HepG2 (cell line): ENCODE data around the gene HABP4. TPM values are rescaled to one million over a fixed set of nuclear protein-coding genes. Genes with fewer than 3 reads are reported as not detected.

Source experiments
- ATAC-seq: fragments of 200-7000 bp; cut with Tn5 transposase; 3 replicates; pipeline ENCODE4 v1.9.1; 2020; ENCODE audit warnings: mild to moderate bottlenecking, moderate library complexity
- BruUV-seq: library from RNA; stranded (reverse); fragments of 400-500 nt; replicated peaks from 2 replicates; lab custom pipeline; 2021; lab: Mats Ljungman, UMichigan
- CTCF ChIA-PET: fragments of 300-600 bp; formaldehyde crosslinking; extraction: SDS; loops from one replicate; lab custom pipeline; 2021; ENCODE audit warnings: low total read pairs, inconsistent platforms, low intra/inter-chr PET ratio; lab: Yijun Ruan, JAX
- POLR2A ChIA-PET: fragments of 350-600 bp; sonication (Branson Sonifier 250); formaldehyde crosslinking; loops from one replicate; lab custom pipeline; 2020; ENCODE audit warnings: antibody characterized with exemption, inconsistent platforms; lab: Yijun Ruan, JAX
- DNase-seq: peaks from one replicate; pipeline ENCODE4 v3.0.0-alpha.2; 2015; ENCODE audit warnings: low spot score
- FAIRE-seq: peaks from 3 replicates; lab custom pipeline; 2011; peaks lifted over from hg19 to GRCh38; lab: Jason Lieb, UNC
- H2AFZ ChIP-seq: one replicate; pipeline ENCODE4 v1.6.1; 2011; ENCODE audit warnings: low read length, inconsistent platforms
- H3K27ac ChIP-seq: fragments of 300-600 bp; 3 replicates; pipeline ENCODE4 v1.8.0; 2011; ENCODE audit warnings: mixed run types, mild to moderate bottlenecking, mixed read lengths, low read length, inconsistent platforms; ENCODE audit not compliant: insufficient read depth; ENCODE audit errors: extremely low read length
- H3K27me3 ChIP-seq, 2 experiments: fragments of 200-600 bp in 1 of 2; 2 replicates in 1 of 2; 3 replicates in 1 of 2; pipeline versions ENCODE4 v1.6.0 to v1.8.0; 2011; ENCODE audit warnings: low read length in 2 of 2, mild to moderate bottlenecking in 2 of 2, moderate library complexity in 2 of 2, inconsistent platforms in 1 of 2; ENCODE audit not compliant: insufficient read depth in 2 of 2, control insufficient read depth in 1 of 2
- H3K36me3 ChIP-seq, 2 experiments: fragments of 200-600 bp in 1 of 2; replicated peaks in 1 of 2; 2 replicates in 1 of 2; 3 replicates in 1 of 2; pipeline versions ENCODE4 v1.5.1 to v1.8.0; 2011; ENCODE audit warnings: low read length in 2 of 2, inconsistent platforms in 1 of 2; ENCODE audit not compliant: insufficient read depth in 2 of 2, control insufficient read depth in 1 of 2
- H3K4me1 ChIP-seq: 2 replicates; pipeline ENCODE4 v1.5.1; 2012; ENCODE audit warnings: low read length, inconsistent platforms; ENCODE audit not compliant: insufficient read depth
- H3K4me2 ChIP-seq: 2 replicates; pipeline ENCODE4 v1.6.0; 2011; ENCODE audit warnings: low read depth, low read length, inconsistent platforms
- H3K4me3 ChIP-seq, 3 experiments: fragments of 200-600 bp in 1 of 3; sonication (generic), shearing (Covaris generic) in 1 of 3; replicated peaks in 1 of 3; 2 replicates each; pipeline ENCODE4 v1.5.1; 2011 to 2016; ENCODE audit warnings: low read length in 3 of 3, inconsistent platforms in 2 of 3, low read depth in 2 of 3, mild to moderate bottlenecking in 2 of 3, control low read depth in 1 of 3, mixed read lengths in 1 of 3; ENCODE audit not compliant: insufficient read depth in 1 of 3
- H3K79me2 ChIP-seq: one replicate; pipeline ENCODE4 v1.6.1; 2011; ENCODE audit warnings: low read length, inconsistent platforms; ENCODE audit not compliant: insufficient read depth
- H3K9ac ChIP-seq: 2 replicates; pipeline ENCODE4 v1.6.0; 2011; ENCODE audit warnings: mild to moderate bottlenecking, low read depth, low read length, inconsistent platforms; ENCODE audit not compliant: insufficient read depth
- H3K9me3 ChIP-seq: 2 replicates; pipeline ENCODE4 v1.5.1; 2012; ENCODE audit warnings: mild to moderate bottlenecking, low read length
- H4K20me1 ChIP-seq: 2 replicates; pipeline ENCODE4 v1.6.0; 2011; ENCODE audit warnings: inconsistent platforms, mild to moderate bottlenecking, low read length, moderate library complexity; ENCODE audit not compliant: insufficient read depth
- ATM ChIP-seq: fragments of 450-650 bp; IDR thresholded peaks from 2 replicates; pipeline ENCODE4 v1.7.1; 2017; ENCODE audit warnings: mild to moderate bottlenecking, borderline replicate concordance
- SALL1 ChIP-seq: sonication (generic); formaldehyde crosslinking; IDR thresholded peaks from 2 replicates; pipeline ENCODE4 v1.8.0; 2022; ENCODE audit warnings: mild to moderate bottlenecking, missing genetic modification reagents
- ZBTB42 ChIP-seq: sonication (generic); formaldehyde crosslinking; IDR thresholded peaks from 2 replicates; pipeline ENCODE4 v1.5.0; 2020; ENCODE audit warnings: mild to moderate bottlenecking, missing genetic modification reagents
- ZBTB7B ChIP-seq: sonication (generic); formaldehyde crosslinking; IDR thresholded peaks from 2 replicates; pipeline ENCODE4 v1.4.0; 2020; ENCODE audit warnings: missing genetic modification reagents
- ZFY ChIP-seq: sonication (generic); formaldehyde crosslinking; IDR thresholded peaks from 2 replicates; pipeline ENCODE4 v1.4.0; 2020; ENCODE audit warnings: missing genetic modification reagents
- ZNF337 ChIP-seq: sonication (generic); formaldehyde crosslinking; IDR thresholded peaks from 2 replicates; pipeline ENCODE4 v1.5.1; 2020; ENCODE audit warnings: missing genetic modification reagents, low read depth, mild to moderate bottlenecking, borderline replicate concordance
- ZNF770 ChIP-seq: sonication (generic); formaldehyde crosslinking; IDR thresholded peaks from 2 replicates; pipeline ENCODE4 v1.5.0; 2020; ENCODE audit warnings: mild to moderate bottlenecking, missing genetic modification reagents
- WGBS: methylation state at CpG from one replicate; pipeline ENCODE4 v1.1.6; 2017; ENCODE audit warnings: low lambda C conversion rate; 5-methylcytosine and 5-hydroxymethylcytosine counted together
- in situ Hi-C: cut with HindIII; loops from 2 replicates; pipeline ENCODE4 v1.10.0; 2017; ENCODE audit warnings: low pct_unique_long_range_greater_than_20kb; ENCODE audit not compliant: extremely low pct_ligation_motif_present
- intact Hi-C: fragments of 100-400 bp; cut with micrococcal nuclease; formaldehyde crosslinking; loops from one replicate; pipeline ENCODE4 v1.10.0; 2022; ENCODE audit not compliant: unreplicated experiment
- polyA plus RNA-seq, 8 experiments: library from polyadenylated mRNA; depleted of rRNA in 3 of 8; stranded (reverse) in 7 of 8; unstranded in 1 of 8; fragments of >200 nt; fragmentation: Illumina TruSeq in 4 of 8; extraction: Trizol in 4 of 8; gene quantifications; 2 replicates each; pipeline versions ENCODE4 v1.2.1 to v1.2.3, GENCODE V29; 2011 to 2016; ENCODE audit warnings: low read depth in 4 of 8, missing spikeins in 1 of 8, mixed read lengths in 1 of 8; ENCODE audit not compliant: insufficient read depth in 1 of 8
- total RNA-seq, 5 experiments: library from RNA; depleted of rRNA; stranded (reverse); fragments of >200 nt; fragmentation: Illumina TruSeq; extraction: Trizol; gene quantifications; 2 replicates each; pipeline ENCODE4 v1.2.3, GENCODE V29; 2016; ENCODE audit warnings: low read depth in 1 of 5
- TF ChIP-seq, protein P1 (sequence below): sonication (generic); formaldehyde crosslinking; IDR thresholded peaks from 2 replicates; pipeline ENCODE4 v1.5.1; 2020; ENCODE audit warnings: missing genetic modification reagents, mild to moderate bottlenecking, borderline replicate concordance
- TF ChIP-seq, protein P2 (sequence below): sonication (generic); formaldehyde crosslinking; IDR thresholded peaks from 2 replicates; pipeline ENCODE4 v1.4.0; 2020; ENCODE audit warnings: missing genetic modification reagents, mild to moderate bottlenecking, borderline replicate concordance
- TF ChIP-seq, protein P3 (sequence below): sonication (generic); formaldehyde crosslinking; IDR thresholded peaks from 2 replicates; pipeline ENCODE4 v1.8.1; 2023; ENCODE audit warnings: mild to moderate bottlenecking, missing genetic modification reagents, borderline replicate concordance

Gene HABP4
- total and polyA plus RNA-seq, 2 of the 13 experiments (the other 11 are each of a cell fraction or from before 2014, with no cell fraction given) = 14.3 to 26.6 TPM

DNA sequence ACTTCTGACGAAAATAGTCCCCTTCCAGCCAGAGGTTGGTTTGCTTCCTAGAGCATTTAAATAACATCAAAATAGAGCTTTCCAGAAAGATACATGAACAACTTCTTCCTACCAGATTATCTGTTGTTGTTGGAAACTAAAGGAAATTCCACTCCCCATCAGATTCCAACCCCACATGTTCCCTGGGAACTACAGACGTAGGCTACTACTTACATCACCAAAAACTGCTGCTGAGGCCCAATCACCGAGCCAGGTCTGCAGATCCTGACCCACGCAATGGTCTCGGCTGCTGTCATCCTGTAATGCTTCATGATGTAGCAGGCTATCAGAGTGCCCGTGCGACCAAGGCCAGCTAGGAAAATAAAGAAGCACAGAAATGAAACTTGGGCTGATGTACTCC, 73.4 kb downstream of the HABP4 start:
- Histone ChIP-seq H3K36me3 (peaks cover 1 to 37% of the 10 kb centered on the region in 2 experiments), H3K27me3 (no peaks in the 10 kb centered on the region), H3K9me3 (no peaks in the 10 kb centered on the region), H3K79me2 (no peaks in the 10 kb centered on the region), H3K27ac (no peak overlapping the region), H3K9ac (no peak overlapping the region), H3K4me3 (no peak overlapping the region), H4K20me1 (no peaks in the 10 kb centered on the region), H3K4me2 (no peak overlapping the region), H2AFZ (no peak overlapping the region), H3K4me1 (peaks cover 14% of the 10 kb centered on the region)
- ChIA-PET CTCF (no interaction called here), POLR2A (interaction anchor here (0.9 to 2.5 kb wide), 2 partner anchors 32 to 34 kb away, joined by 3 to 11 read pairs; no protein-coding TSS in a partner anchor)
- FAIRE-seq (no peak), DNase-seq (no peak), ATAC-seq (no peak)
- no TSS peak for BruUV-seq
- 97% methylated on average over 7 of the region's 7 CpGs for WGBS
- in situ Hi-C loops (no loop called here), intact Hi-C loops (no loop called here)
- TF ChIP-seq ZNF337 (CRISPR knock-in tag) (no peak), ZBTB42 (CRISPR knock-in tag) (no peak), ATM (no peak), ZBTB7B (CRISPR knock-in tag) (no peak), ZNF770 (CRISPR knock-in tag) (no peak), ZFY (CRISPR knock-in tag) (no peak), SALL1 (no peak)
- TF ChIP-seq, protein P1, sequence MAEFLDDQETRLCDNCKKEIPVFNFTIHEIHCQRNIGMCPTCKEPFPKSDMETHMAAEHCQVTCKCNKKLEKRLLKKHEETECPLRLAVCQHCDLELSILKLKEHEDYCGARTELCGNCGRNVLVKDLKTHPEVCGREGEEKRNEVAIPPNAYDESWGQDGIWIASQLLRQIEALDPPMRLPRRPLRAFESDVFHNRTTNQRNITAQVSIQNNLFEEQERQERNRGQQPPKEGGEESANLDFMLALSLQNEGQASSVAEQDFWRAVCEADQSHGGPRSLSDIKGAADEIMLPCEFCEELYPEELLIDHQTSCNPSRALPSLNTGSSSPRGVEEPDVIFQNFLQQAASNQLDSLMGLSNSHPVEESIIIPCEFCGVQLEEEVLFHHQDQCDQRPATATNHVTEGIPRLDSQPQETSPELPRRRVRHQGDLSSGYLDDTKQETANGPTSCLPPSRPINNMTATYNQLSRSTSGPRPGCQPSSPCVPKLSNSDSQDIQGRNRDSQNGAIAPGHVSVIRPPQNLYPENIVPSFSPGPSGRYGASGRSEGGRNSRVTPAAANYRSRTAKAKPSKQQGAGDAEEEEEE = no peak
- TF ChIP-seq, protein P2, sequence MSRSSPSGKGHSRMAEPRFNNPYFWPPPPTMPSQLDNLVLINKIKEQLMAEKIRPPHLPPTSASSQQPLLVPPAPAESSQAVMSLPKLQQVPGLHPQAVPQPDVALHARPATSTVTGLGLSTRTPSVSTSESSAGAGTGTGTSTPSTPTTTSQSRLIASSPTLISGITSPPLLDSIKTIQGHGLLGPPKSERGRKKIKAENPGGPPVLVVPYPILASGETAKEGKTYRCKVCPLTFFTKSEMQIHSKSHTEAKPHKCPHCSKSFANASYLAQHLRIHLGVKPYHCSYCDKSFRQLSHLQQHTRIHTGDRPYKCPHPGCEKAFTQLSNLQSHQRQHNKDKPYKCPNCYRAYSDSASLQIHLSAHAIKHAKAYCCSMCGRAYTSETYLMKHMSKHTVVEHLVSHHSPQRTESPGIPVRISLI (CRISPR knock-in tag) = no peak
- TF ChIP-seq, protein P3, sequence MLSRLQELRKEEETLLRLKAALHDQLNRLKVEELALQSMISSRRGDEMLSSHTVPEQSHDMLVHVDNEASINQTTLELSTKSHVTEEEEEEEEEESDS (CRISPR knock-in tag) = no peak
